GM12864 (cell line): ENCODE data around the gene AHNAK.

Experiments
- DNase-seq: peaks from one replicate; pipeline ENCODE4 v3.0.0-alpha.2; 2011; ENCODE audit warnings: low read depth
- H3K4me3 ChIP-seq: 2 replicates; pipeline ENCODE4 v1.5.1; 2011; ENCODE audit warnings: mild to moderate bottlenecking, low read depth, low read length, control low read depth
- TF ChIP-seq, protein P1 (sequence below): IDR thresholded peaks from 2 replicates; pipeline ENCODE4 v1.5.1; 2011; ENCODE audit warnings: low read depth, mild to moderate bottlenecking, moderate library complexity, low read length, control low read depth, inconsistent platforms; ENCODE audit errors: missing control alignments

Gene AHNAK

DNA sequence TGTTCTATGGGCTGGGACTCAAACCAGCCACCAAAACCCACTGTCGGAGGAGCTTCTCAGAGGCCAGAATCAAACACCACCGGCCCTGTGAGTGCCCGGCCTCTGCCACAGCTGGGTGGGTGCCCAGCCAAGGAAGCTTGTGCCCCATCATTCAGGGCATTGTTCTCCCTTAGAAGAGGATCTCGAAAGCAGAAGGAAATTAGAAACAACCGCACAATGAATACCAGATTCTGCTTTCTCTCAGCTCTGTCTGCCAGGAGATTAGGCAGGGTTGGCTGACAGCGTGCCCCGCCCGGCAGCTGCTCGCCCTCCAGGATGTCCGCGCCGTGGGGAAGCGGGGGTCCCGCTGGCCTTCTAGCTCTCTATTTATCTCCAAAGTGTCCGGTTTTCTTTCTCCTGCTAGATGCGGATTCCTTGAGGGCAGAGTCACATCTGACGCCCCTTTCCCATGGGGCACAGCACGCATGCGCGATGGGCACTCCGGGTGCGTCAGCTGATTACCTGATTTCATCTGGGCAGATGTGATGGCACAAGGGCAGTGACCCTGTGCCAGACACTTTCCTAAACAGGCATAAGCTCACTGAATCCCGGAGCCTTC is 102.3 kb downstream of the AHNAK start:
- peak overlapping the region; percentile 38 for H3K4me3 ChIP-seq
- no peak for DNase-seq
- TF ChIP-seq, protein P1, sequence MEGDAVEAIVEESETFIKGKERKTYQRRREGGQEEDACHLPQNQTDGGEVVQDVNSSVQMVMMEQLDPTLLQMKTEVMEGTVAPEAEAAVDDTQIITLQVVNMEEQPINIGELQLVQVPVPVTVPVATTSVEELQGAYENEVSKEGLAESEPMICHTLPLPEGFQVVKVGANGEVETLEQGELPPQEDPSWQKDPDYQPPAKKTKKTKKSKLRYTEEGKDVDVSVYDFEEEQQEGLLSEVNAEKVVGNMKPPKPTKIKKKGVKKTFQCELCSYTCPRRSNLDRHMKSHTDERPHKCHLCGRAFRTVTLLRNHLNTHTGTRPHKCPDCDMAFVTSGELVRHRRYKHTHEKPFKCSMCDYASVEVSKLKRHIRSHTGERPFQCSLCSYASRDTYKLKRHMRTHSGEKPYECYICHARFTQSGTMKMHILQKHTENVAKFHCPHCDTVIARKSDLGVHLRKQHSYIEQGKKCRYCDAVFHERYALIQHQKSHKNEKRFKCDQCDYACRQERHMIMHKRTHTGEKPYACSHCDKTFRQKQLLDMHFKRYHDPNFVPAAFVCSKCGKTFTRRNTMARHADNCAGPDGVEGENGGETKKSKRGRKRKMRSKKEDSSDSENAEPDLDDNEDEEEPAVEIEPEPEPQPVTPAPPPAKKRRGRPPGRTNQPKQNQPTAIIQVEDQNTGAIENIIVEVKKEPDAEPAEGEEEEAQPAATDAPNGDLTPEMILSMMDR = no peak

DNA sequence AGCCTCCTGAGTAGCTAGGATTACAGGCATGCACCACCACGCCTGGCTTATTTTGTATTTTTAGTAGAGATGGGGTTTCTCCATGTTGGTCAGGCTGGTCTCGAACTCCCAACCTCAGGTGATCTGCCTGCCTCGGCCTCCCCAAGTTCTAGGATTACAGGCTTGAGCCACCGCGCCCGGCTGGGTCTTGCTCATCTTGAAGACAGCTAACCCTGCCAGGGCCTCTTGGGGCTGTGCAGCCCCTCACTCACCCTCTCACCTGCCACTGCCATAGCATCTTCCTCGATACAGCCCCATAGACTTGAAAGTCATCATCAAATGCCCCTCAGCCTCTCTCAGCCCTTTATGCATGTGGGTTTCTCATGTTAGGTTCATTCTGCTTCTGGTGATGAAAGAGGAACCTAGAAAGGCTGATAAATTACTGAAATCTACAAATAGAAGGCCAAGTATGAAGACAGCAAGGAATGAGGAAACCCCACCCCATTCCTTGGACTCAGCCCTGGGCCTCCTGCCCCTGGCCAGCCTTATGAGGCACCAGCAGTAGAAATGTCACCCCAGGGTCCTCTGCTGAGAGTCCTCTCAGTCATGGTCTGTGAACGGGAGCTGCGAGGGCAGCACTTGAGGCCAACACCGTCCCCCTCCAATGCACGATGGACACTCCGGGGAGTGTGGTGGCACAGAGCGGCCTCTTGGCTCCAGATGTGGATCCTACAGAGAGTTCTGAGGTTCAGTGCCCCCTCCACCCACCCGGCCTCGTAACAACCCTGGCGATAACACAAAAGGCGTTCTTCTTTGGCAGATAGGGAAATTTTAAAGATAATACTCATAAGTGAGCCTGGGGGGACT is 103.0 kb downstream of the AHNAK start:
- no peak for DNase-seq
- no peak overlapping the region; the same call in 1 of the 2 replicates for H3K4me3 ChIP-seq
- TF ChIP-seq, protein P1 = no peak

DNA sequence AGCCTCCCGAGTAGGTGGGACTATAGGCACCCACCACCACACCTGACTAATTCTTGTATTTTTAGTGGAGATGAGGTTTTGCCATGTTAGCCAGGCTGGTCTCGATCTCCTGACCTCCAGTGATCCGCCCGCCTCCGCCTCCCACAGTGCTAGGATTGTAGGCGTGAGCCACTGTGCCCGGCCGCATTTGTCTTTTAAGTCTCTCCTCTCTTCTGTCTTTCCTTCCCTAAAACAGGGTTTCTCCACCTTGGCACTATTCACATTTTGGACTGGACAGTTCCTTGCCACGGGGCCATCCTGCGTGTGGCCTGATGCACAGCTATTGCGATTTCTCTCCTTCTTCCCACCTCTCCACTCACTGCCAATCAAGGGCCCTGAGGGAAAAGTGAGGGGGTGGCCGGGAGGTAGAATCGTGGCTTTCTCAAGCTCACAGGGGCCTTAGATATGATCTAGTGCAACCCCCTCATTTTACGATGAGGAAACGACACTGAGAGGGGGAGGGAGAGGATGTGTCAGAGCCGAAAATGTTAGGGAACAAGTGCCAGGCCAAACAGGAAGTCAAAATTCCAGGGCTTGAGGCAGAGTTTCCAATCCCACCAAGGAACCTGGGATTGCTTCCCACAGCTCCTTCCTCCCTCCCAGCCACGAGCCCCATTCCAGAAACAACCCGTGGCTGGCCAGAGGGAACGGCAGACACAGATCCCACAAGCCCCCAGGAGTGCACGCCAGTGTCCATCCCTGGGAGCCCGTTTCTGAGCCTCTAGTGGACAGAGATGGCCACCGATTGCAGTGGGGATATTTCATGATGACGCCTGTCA is 106.6 kb downstream of the AHNAK start:
- no peak overlapping the region for H3K4me3 ChIP-seq
- TF ChIP-seq, protein P1 = no peak
- no peak for DNase-seq

DNA sequence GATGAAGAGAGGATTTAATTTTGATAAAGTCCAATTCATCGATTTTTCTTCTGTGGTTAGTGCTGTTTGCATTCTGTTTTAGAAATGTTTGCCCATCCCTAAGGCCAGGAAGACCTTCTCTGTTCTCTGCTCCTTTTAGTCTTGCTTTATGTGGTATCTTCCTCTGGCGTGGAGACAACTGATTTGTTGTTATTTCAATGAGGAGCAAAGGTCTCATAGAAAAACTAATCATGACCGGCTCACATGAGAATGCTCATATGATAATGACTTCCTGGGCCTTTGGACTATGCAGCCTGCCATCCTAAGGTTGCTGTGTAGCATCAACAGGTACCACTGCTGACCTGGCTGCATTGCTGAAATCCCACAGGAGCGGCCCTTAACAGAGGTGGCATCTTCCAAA is 108.0 kb downstream of the AHNAK start:
- H3K4me3 ChIP-seq = no peak overlapping the region
- TF ChIP-seq, protein P1 = no peak
- no peak for DNase-seq

DNA sequence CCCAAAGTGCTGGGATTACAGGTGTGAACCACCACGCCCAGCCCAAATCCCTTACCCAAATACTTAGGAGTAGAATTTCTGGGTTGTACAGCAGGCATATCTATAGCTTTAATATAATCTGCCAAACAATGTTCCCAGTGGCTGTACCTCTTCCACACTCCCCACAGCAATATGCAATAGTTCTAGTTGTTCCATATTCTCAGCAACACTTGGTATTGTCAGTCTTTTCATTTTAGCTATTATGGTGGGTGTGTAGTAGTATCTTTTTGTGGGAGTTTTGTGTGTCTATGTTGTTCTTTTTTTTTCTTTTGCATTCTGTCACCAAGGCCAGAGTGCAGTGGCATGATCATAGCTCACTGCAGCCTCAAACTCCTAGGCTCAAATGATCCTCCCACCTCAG is 109.0 kb downstream of the AHNAK start:
- TF ChIP-seq, protein P1 = no peak
- no peak overlapping the region for H3K4me3 ChIP-seq
- no peak for DNase-seq

DNA sequence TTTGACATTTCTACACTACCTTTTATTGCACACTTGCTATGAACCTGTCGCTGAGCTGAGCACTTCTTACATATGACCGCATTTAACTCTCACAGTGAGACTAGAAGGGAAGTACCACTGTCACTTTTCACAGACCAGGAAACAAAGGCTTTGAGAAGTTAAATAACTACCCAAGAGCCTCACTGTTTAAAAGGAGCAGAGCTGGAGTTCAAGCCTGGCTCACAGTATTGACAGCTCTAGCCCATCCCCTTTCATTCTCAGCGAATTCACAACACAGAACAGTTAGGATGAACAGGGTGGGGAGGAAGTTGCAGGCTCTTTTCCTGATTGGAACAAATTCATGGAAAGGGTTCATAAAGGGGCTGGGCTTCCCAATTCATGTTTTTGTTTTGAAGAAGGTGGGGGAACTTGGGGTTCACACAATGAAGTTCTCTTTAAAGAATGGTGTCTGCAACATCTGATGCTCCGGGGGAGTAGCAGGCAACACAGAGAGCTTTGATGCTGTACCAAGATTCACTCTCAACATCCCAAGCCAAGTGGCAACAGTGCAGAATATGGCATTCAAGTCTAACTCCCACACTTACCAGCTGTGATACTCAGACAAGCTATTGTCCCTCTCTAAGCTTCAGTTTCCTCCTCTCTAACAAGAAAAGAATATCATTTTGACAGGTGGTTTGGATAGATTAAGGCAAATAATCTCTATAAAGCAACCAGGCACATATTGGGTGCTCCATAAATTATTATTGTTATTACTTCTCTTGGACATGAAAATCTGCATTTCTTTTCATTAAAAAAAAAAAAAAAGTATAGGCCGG is 110.6 kb downstream of the AHNAK start:
- DNase-seq = no peak
- H3K4me3 ChIP-seq = no peak overlapping the region
- TF ChIP-seq, protein P1 = no peak
